Measurements from ENCODE around the gene EMC8.

Gene EMC8

DNA sequence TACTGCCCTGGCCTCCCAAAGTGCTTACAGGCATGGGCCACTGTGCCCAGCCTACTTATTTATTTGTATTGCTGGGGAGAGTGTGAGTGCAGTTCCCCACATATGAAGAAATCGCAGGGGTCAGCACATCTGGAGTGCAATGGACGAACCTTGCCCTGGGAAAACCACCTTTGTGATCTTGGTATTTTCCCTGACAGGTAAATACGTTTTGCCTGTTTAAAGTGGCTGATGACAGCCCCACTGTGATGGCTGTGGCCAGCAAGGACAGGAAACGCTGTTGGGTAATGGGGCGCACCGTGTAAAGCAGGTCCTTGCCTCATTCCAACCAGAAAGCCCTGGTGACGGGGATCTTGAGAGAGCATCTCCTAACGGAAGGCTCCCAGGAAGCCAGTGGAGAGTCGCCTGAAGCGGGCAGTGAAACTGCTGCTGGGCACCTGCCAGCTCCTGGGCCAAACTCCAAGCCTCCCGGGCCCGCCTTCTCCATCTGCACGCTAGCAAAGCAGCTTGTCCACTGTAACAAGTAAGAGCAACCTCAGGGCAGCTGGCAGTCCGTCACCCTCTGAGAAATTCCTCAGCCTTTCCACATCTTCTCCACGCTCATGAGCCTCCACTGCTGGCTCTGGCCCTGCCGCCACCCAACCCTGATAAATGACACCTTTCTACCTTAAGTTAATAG, 17.5 kb downstream of the EMC8 start:
- DNase-seq, result no peak

DNA sequence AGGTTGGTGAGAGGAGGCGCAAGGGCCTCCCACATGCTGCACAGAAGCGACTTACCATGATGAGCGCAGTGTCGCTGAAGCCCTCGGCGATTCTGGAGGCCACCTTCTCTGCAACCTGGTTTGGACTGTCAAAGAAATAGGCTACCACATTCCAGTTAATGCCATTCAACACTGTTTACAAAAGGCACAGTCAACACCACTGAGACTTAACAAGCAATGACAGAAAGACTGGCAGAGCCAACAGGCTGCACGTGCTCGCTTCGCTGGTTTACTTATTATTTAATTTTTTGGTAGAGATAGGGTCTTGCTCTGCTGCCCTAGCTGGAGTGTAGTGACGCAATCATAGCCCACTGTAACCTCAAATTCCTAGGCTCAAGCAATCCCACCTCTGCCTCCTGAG, 18.2 kb downstream of the EMC8 start:
- DNase-seq, result no peak

DNA sequence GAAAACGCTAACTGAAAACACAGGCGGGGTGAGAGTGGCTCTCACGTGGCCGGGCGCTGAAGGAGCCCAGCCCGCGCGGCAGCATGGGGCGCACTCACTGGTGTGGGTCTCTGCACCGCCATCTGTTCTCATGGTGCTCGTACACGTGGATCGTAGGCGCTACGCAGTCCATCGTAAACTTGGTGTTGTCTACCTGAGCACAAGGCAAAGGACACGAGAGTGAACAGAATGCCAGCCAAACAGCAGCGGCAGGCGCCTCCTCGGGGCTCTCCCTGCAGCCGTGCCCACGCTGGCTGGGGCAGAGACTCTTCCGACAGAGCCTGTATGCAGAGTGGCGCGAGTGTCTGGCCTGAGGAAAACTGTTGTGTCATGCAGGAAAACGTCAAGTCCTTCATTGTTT, 19.1 kb downstream of the EMC8 start:
- DNase-seq, result no peak

DNA sequence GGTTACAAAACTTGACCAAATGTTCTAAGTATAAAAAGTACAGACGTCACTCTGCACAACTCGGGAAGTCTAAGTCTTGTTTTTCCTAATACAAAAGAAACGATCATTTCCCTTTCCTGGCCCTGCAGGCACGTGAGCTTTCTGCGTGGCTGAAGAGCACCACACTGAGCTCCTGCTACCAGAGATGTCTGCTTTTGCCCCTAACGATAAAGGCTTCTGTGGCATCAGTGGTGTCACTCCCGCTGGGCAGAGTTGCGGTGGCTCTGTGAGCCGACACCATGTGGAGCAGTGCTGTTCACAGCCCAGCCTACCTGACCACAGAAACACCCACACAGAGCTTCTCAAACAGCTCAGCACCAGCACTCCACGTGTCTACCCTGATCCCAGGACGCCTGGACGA, 20.5 kb downstream of the EMC8 start:
- DNase-seq, result no peak

DNA sequence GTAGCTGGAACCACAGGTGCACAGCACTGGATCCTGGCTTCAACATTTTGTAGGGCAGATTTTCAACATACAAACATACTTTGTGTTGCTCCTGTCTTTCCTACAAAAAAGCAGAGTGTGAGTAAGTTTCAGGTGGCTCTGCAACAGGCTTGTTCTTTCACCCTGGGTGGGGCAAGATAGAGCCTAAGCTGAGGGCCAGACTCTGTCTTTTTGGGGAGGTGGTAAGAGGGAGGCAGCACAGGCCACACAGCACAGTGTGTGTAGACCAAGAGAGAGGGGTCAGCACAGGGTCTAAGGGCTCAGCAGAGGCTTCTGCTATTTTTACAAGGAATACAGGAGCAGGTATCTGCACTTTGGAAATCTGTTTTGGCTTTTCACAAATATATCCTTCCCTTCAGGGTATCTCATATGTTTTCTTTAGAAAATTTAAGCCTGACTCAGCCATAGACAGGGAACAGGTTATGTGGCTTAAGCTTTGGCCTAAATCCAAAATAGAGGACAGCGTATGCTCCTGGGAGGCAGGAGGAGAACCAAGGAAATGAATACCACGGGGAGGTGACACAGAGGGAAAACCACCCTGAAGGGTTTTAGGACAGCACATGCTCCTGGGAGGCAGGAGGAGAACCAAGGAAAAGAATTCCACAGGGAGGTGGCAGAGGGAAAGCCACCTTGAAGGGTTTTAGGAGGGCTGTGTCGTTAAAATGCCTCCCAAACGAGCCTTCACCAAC, 21.6 kb downstream of the EMC8 start:
- no peak for DNase-seq

DNA sequence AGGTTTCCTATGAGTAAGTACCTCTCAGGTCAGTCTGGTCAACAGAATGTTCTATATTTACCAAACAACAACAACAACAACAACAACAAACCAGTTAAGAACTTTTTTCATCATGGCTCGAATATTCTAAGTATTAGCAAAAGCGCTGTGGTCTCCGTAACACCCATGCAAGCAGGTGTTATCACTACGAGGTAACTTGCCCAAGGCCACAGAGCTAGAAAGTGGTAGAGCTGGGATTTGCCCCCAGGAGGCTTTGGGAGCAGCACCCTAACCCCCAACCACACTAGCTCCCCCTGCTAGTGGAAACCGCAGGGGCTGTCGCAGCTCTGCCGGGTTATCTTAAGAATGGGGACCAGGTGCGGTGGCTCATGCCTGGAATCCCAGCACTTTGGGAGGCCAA, 24.5 kb downstream of the EMC8 start:
- no peak for DNase-seq

DNA sequence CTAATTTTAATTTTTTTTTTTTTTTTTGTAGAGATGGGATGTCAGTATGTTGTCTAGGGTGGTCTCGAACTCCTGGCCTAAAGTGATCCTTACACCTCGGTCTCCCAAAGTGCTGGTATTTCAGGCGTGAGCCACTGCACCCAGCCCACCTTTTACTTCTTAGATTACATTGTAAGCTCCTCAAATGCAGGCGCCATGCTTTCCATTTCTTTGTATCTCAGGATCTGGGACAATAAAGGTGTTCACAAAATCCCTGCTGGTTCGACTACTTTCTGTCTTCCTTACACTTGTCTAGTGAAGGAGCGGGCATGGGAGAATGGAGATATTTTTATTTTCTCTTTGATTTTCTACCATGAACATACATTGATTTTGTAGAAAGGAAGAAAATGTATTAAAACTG, 25.2 kb downstream of the EMC8 start:
- DNase-seq, result no peak

DNA sequence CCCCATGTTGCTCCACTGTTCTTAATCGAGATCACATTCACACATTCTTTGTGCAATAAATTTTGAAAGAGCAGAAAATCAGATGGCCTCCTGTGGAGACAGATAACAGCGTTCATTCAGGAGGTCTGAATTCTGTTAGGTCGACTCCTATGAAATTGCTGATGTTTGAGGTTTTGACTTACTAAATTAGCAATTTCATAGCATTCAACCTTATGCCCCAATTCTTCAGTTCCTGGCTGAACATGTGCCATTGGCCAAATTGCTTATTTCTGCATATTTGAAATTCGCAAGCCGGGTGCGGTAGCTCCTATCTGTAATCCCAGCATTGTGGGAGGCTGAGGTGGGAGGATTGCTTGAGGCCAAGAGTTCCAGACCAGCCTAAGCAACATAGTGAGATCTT, 26.3 kb downstream of the EMC8 start:
- DNase-seq, result no peak

DNA sequence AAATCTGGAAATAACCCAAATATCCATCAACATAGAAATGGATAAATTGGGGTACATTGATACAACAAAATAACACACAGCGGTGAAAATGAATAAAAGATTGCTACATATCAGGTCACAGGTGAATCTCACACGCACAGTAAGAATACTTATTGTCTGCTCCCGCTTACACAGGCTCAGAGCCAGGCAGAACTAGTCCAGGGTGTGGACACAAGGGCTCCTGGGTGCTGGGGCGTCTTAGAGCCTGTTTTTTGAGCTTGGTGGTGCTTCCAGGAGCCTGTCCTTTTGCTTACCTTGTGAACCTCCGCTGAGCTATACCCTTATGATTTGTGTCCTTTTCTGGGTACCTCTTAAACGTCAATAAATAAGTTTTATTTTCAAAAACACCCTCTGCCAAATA, 28.6 kb downstream of the EMC8 start:
- no peak for DNase-seq

DNA sequence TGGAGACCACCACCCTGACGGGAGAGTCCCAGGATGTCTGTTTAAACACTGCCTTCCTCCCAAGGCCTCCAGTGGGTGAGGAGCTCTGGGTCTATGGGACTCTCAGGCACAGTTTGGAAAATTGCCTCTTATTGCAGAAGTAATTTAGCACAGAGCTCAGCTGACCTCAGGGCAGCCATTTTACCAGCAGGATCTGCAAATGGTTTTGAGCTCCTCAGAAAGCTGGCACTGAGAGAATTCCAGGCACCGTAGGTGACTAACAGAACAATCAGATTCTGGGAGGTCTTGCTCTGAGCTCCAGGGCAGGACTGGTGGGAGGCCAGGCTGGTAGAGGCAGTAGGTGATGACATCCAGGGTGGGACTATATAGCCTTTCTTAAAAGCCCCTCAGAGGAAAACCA, 31.1 kb downstream of the EMC8 start:
- no peak for DNase-seq

DNA sequence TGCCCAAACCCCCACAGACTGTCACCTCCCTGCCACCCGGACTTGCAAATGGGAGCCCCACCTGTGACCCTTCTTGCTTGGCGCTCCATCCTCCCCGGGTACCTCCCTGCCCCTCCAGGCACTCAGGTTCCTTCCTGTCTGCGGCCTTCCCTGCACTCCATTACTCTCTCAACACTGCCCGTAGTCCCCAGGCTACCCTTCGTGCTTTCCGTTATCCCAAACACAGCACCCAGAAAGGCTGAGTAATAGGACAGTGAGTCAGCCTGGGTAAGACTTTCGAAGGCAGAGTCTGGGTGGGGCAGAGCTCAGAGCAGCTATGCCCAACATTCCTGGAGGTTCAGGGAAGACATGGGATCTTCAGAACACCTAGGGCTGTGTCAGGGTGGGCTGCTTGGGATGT, 31.8 kb downstream of the EMC8 start:
- DNase-seq, result peak; percentile 86

DNA sequence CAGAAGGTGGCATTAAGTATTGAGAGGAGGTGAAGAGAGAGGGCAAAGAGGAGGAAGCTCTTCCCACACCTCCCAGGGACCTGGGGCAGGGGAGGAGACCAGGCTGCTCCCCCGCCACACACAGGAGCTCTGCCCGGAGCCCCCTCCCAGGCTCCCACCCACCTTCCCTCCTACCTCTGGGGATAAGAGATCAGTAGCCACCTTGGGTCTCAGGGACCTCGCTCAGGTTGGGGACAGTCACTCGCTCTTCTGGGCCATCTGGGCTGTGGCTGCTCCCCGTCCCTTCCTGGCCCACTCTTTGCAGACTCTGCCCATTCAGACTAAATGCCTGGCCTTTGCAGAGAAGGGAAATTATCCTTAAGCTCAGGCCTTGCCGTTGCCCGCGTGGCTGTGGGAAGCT, 33.6 kb downstream of the EMC8 start:
- DNase-seq, result no peak

DNA sequence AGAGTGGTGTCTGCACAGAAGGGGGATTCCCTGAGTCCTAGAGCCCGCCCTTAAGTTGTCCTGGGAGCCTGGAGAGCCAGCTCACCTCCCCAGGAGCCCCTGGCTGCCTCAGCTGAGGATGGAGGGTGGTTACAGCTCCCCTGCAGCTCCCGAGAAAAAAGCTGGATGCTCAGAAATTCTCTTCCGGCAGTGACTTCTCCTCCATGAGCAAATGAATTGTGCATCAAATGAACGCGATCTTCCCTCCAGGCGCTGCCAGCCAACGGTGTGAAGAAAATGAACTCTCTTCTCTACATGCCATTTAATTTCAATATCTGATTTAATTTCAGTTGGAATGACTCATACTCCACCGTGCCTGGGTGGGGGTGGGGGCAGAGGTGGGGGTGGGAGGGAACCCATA, 34.1 kb downstream of the EMC8 start:
- DNase-seq, result no peak

DNA sequence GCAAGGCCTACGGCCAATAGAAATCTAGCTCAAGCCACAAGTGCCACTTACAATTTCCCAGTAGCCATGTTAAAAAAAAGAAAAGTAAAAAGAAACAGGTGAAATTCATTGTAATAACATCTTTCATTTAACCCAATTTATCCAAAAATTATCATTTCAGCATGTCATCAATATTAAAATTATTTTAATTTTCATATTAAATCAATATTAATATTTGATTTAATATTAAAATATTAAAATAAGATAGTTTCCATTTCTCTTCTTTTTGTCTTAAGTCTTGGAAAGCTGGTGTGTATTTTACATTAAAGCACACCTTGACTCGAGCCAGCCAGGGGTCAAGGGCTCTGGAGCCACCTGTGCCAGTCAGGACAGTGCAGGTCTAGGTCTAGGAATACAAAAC, 35.7 kb downstream of the EMC8 start:
- no peak for DNase-seq

DNA sequence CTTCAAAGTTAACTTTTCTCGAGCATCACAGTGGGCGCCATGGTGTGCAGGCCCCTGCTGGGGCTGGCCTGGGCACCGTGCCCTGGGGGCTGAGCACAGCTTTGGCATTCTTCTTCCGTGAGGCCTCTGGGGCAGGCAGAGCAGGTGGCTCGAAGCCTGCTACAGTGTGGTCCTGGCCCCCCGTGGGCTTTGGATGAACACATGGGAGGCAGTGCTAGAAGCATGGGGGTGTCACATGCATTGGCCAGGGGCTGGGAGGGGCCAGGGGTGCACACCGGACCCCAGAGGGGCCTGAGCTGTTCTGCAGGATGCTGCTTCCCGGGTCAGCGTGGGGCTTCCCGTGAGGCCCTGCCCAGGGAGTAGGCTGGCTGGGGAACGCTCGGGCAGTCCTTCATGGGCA, 36.4 kb downstream of the EMC8 start:
- no peak for DNase-seq

DNA sequence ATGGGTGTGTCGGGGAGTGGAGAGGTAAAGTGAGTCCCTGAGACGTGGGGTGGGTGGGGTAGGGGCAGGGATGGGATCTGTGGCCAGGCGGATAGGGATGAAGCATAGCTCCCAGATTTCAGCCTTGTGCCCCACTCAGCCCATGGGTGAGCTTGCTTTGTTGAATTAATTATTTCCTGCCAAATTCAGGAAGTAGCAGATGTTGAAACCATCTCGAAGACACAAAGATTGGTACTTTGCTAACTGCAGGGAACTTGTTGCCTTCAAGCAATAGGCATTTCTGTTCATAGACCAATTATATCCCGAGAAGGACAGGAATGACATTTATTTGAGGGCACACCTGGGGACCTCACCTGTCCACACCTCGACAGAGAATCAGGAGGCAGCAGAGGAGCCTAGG, 37.5 kb downstream of the EMC8 start:
- no peak for DNase-seq

DNA sequence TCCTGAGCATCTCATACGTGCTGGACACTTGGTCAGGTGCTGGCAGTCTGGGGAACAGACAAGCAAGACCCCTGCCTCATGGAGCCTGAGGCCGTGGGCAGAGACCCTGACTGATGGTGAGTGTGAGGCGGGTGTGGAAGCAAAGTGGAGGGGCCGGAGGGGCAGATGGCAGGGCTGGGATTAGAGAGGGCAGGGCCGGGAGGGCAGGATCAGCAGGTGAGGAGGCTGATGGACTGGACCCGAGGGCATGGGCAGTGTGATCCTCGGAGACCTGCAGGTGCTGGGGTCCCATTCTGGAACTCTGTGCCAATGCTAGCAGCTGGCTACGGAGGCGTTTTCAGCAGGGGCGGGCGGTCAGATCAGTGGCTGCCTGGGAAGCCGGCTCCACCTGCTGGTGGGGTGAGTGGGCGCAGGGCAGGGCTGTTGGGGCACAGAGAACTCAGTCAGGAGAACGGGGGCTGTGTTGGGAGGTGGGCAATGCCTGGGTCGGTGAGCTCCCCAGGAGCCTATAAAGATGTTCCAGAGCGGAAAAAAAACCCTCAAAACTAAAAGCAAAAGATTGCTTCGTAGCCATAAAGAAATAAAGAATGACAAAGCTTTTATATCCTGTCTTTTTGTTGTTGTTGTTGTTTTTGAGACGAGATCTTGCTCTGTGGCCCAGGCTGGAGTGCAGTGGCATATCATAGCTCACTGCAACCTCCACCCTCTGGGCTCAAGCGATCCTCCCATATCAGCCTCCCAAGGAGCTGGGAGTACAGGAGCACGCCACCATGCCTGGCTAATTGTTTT, 39.5 kb downstream of the EMC8 start:
- no peak for DNase-seq

DNA sequence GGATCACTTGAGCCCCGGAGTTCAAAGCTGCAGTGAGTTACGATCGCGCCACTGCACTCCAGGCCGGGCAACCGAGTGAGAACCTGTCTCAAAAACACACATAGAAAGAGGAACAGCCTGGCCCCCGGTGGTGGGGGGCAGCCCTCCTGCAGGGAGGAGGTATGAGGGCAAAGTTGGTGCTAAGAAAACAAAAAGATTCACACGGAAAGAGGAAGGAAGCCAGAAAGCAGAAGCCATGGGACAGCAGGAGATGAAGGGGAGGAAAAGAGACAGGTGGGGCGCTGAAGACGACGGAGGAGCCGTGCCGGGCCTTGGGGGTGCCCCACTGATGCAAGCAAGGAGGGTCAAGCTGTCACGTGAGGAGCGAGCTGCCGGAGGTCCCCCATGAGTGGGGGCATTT, 40.2 kb downstream of the EMC8 start:
- no peak for DNase-seq

DNA sequence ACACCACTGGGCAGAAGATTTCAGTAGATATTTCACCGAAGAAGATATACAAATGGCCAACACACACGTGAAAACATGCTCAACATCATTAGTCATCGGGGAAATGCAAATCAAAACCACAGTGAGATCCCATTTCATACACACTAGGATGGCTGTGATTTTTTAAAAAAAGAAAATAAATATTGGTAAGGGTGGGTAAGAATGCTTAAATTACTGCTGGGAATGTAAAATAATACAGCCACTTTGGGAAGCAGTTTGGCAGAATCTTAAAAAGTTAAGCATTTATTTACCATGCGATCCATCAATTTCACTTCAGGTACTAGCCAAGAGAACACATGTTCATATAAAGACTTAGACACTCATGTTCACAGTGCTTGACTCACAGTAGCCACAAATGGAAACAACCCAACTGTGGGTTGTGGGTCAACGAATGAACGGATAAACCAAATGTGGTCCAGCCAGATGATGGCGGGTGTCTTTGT, 42.0 kb downstream of the EMC8 start:
- DNase-seq, result peak; percentile 75

DNA sequence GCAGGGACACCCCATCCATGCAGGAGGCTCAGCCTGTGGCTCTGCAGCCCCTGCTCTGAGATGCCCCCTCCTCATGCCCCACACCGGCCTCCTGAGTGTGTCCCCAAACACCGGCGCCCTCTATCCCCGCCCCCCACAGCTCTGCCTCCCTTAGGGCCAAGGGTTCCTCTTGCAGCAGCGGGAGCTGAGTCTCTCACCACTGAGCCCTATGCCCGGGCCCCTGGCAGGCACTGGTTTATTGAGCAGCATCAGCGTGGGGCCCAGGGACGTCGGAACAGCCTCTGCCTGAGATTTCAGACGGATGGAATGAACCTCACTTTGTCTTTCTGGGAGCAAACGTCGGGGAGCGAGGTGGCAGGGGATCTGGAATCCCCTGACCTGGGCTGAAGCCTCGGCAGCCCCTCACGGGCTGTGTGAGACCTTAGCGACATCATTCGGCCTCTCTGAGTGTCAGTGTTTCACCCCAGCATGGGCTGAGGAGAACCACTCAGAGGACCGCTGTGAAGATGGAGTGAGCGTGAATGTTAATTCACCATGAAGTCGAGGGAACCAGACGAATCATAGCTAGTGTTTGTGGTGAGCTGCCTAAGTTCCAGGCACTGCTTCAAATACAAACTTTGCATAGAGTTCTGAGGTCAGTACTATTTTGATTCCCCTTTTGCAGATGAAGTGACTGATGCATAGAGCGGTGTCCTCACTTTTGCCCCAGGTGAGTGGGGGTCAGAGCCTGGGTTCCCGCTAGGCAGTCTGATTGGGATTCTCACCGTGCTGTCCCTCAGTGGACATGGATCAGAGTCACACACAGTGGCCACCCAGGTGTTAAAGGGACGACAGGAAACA, 43.2 kb downstream of the EMC8 start:
- peak; percentile 31 for DNase-seq

DNA sequence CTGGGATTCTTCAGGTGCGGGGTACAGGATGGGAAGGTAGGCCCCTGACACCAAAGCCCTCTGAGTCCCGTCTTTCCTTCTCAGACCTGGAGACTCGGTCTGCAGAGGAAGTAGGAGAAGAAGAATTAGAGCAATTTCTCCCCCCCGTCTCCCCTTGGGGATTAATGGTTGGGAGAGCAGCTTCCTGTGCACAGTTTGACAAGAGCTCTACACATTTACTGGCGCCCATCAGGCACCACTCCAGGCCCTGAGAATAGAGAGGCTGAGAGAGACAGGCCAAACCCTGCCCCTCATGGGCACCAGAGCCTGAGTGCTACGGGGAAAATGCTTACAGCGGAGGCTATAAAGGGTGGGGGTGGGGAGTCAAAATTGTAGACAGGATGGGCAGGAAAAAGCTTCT, 44.9 kb downstream of the EMC8 start:
- DNase-seq, result peak; percentile 26

DNA sequence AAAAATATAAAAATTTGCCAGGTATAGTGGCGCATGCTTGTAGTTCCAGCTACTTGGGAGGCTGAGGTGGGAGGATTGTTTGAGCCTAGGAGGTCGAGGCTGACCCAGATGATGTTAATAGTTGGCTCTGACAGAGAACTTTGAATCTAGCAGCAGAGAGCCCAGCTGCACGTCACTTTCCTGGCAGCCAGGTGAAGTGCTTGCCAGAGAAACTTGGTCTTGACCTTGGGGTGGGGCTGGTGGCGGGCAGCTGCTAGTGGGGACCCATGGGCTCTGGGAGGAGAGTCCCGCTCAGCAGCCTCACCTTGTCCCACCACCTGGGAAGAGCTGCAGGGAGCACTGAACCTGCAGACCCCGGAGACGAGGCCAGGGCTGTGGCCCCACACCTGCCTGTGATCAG, 45.4 kb downstream of the EMC8 start:
- DNase-seq, result no peak

DNA sequence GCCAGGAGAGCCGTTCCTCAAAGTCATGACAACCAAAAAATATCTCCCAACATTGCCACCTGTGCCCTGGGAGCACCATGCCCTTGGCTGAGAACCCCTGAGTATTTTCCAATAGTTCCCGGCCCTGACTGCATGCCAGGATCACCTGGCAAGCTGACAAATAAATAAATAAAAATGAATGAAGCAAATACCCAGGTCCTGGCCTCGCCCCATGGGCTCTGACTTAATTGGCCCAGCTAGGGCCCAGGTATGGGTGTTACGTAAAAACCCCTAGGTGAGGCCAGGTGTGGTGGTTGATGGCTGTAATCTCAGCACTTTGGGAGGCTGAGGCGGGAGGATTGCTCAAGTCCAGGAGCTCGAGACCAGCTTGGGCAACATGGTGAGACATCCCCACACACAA, 45.8 kb downstream of the EMC8 start:
- DNase-seq, result no peak

Data from fibroblast of upper back skin (primary cell).